Measurements from ENCODE around the gene GPR85. TPM values are rescaled to one million over a fixed set of nuclear protein-coding genes. Genes with fewer than 3 reads are reported as not detected.

Gene GPR85
- polyA plus RNA-seq, 1 experiment, result 2.6 TPM

- TF ChIP-seq CTCF (IDR thresholded peaks at IDR 0.05; ENCODE audit: insufficient read depth, low read depth, low read length), result no peak
- CTCF ChIA-PET, result no interaction called here
- POLR2A ChIA-PET, result no interaction called here
- Histone ChIP-seq H3K36me3 (ENCODE audit: control insufficient read depth, insufficient read depth, low read length) (no peaks in the 10 kb centered on the region), H3K4me3 (ENCODE audit: low read depth, low read length) (no peak overlapping the region), H3K27me3 (ENCODE audit: control insufficient read depth, insufficient read depth, low read length) (no peaks in the 10 kb centered on the region)
- DNase-seq (ENCODE audit: low read depth), result no peak
Measured at GRCh38 chr7:113045379-113045778, 41.2 kb downstream of the GPR85 start.

- ChIA-PET POLR2A (no interaction called here), CTCF (no interaction called here)
- no peak for TF ChIP-seq CTCF (IDR thresholded peaks at IDR 0.05; ENCODE audit: insufficient read depth, low read depth, low read length)
- H3K27me3 ChIP-seq (ENCODE audit: control insufficient read depth, insufficient read depth, low read length), result no peaks in the 10 kb centered on the region
- H3K36me3 ChIP-seq (ENCODE audit: control insufficient read depth, insufficient read depth, low read length), result no peaks in the 10 kb centered on the region
- no peak for DNase-seq (ENCODE audit: low read depth)
- H3K4me3 ChIP-seq (ENCODE audit: low read depth, low read length), result no peak overlapping the region
Measured at GRCh38 chr7:113044394-113044793, 42.2 kb downstream of the GPR85 start.

GRCh38 chr7:113040849-113041248 is 45.8 kb downstream of the GPR85 start:
- Histone ChIP-seq H3K36me3 (ENCODE audit: control insufficient read depth, insufficient read depth, low read length) (no peaks in the 10 kb centered on the region), H3K27me3 (ENCODE audit: control insufficient read depth, insufficient read depth, low read length) (no peaks in the 10 kb centered on the region), H3K4me3 (ENCODE audit: low read depth, low read length) (no peak overlapping the region)
- ChIA-PET CTCF (interaction anchor here (1.1 kb wide), 1 partner anchor 15 kb away, joined by 4 read pairs; no protein-coding TSS in a partner anchor), POLR2A (no interaction called here)
- no peak for TF ChIP-seq CTCF (IDR thresholded peaks at IDR 0.05; ENCODE audit: insufficient read depth, low read depth, low read length)
- no peak for DNase-seq (ENCODE audit: low read depth)

GRCh38 chr7:113033959-113034358 is 52.7 kb downstream of the GPR85 start:
- Histone ChIP-seq H3K27me3 (ENCODE audit: control insufficient read depth, insufficient read depth, low read length) (no peaks in the 10 kb centered on the region), H3K4me3 (ENCODE audit: low read depth, low read length) (no peak overlapping the region), H3K36me3 (ENCODE audit: control insufficient read depth, insufficient read depth, low read length) (no peaks in the 10 kb centered on the region)
- no peak for TF ChIP-seq CTCF (IDR thresholded peaks at IDR 0.05; ENCODE audit: insufficient read depth, low read depth, low read length)
- ChIA-PET CTCF (no interaction called here), POLR2A (no interaction called here)
- no peak for DNase-seq (ENCODE audit: low read depth)

Other genes with a start within 250 kb of the GPR85 start
- 28.4 and 58.4 TPM in 2 replicates for gene SMIM30, start 31.7 kb upstream of the GPR85 start, polyA plus RNA-seq (2011; rRNA removed)